Activated T-helper 9 cell treated with anti-CD3 and anti-CD28 coated beads, Interleukin-2, amount 50 U/mL, for 16 hours (primary cell): Measurements from ENCODE around the gene TBC1D22A.
"Not testable (repeated sequence)": the region's sequence is repeated elsewhere in the genome, so short reads cannot be mapped to it uniquely, and the experiment has no call there.

Experiments used
- DNase-seq: peaks from one replicate; pipeline ENCODE4 v3.0.0-alpha.2; 2020; ENCODE audit warnings: low read depth

Gene TBC1D22A

GRCh38 chr22:47046411-47047065, 284.1 kb downstream of the TBC1D22A start:
- DNase-seq = no peak

- DNase-seq = no peak
These were observed 285.1 kb downstream of the TBC1D22A start for GRCh38 chr22:47047321-47048122.

GRCh38 chr22:47048123-47049077, 285.9 kb downstream of the TBC1D22A start:
- no peak for DNase-seq

- DNase-seq = no peak
These were observed 286.7 kb downstream of the TBC1D22A start for GRCh38 chr22:47049078-47049624.

GRCh38 chr22:47049736-47050400, 287.4 kb downstream of the TBC1D22A start:
- not testable (repeated sequence) for DNase-seq

GRCh38 chr22:47050401-47051051, 288.1 kb downstream of the TBC1D22A start:
- no peak for DNase-seq

GRCh38 chr22:47051441-47052071, 289.1 kb downstream of the TBC1D22A start:
- DNase-seq = no peak

GRCh38 chr22:47052236-47053012, 290.0 kb downstream of the TBC1D22A start:
- DNase-seq = no peak

- DNase-seq = no peak
These were observed 290.7 kb downstream of the TBC1D22A start for GRCh38 chr22:47053013-47053725.

GRCh38 chr22:47053726-47054141, 291.3 kb downstream of the TBC1D22A start:
- no peak for DNase-seq

GRCh38 chr22:47054231-47055072, 292.0 kb downstream of the TBC1D22A start:
- no peak for DNase-seq

GRCh38 chr22:47055073-47055355, 292.6 kb downstream of the TBC1D22A start:
- no peak for DNase-seq

- no peak for DNase-seq
These were observed 293.0 kb downstream of the TBC1D22A start for GRCh38 chr22:47055461-47055860.

GRCh38 chr22:47055921-47056320, 293.5 kb downstream of the TBC1D22A start:
- no peak for DNase-seq

GRCh38 chr22:47056361-47056760, 293.9 kb downstream of the TBC1D22A start:
- no peak for DNase-seq

GRCh38 chr22:47056776-47057470, 294.5 kb downstream of the TBC1D22A start:
- no peak for DNase-seq

- DNase-seq = no peak
These were observed 295.6 kb downstream of the TBC1D22A start for GRCh38 chr22:47057916-47058585.
